GM23338 (cell line): Measurements from ENCODE around the gene AKAP13. TPM values are rescaled to one million over a fixed set of nuclear protein-coding genes. Genes with fewer than 3 reads are reported as not detected.

Source experiments
- ATAC-seq: fragments of 200-7000 bp; cut with Tn5 transposase; 3 replicates; pipeline ENCODE4 v1.9.1; 2020
- DNase-seq: peaks from one replicate; pipeline ENCODE4 v3.0.0-alpha.2; 2015; ENCODE audit warnings: low spot score
- H2AFZ ChIP-seq: fragments of 200-600 bp; sonication (generic); 2 replicates; pipeline ENCODE4 v1.8.0; 2016; ENCODE audit warnings: antibody characterized with exemption, mild to moderate bottlenecking, moderate library complexity
- H3F3A ChIP-seq: fragments of 200-600 bp; sonication (generic); replicated peaks from 2 replicates; pipeline ENCODE4 v1.8.0; 2017; ENCODE audit warnings: antibody characterized with exemption, mixed run types, low read depth
- H3K27ac ChIP-seq: fragments of 200-600 bp; sonication (generic); 2 replicates; pipeline ENCODE4 v1.6.1; 2016; ENCODE audit warnings: low read depth
- H3K27me3 ChIP-seq: fragments of 200-600 bp; sonication (generic); 2 replicates; pipeline ENCODE4 v1.8.0; 2016; ENCODE audit warnings: mild to moderate bottlenecking, mixed run types, moderate library complexity; ENCODE audit not compliant: insufficient read depth
- H3K36me3 ChIP-seq: fragments of 200-600 bp; sonication (generic); 2 replicates; pipeline ENCODE4 v1.8.0; 2016; ENCODE audit warnings: mild to moderate bottlenecking; ENCODE audit not compliant: insufficient read depth
- H3K4me1 ChIP-seq: fragments of 200-600 bp; sonication (generic); 2 replicates; pipeline ENCODE4 v1.8.0; 2016; ENCODE audit warnings: mild to moderate bottlenecking, moderate library complexity; ENCODE audit not compliant: insufficient read depth
- H3K4me2 ChIP-seq: fragments of 200-600 bp; sonication (generic); 2 replicates; pipeline ENCODE4 v1.7.1; 2017; ENCODE audit warnings: mixed run types
- H3K4me3 ChIP-seq: fragments of 200-600 bp; sonication (generic); 2 replicates; pipeline ENCODE4 v1.6.1; 2016; ENCODE audit warnings: mixed run types
- H3K79me2 ChIP-seq: fragments of 200-600 bp; sonication (generic); replicated peaks from 2 replicates; pipeline ENCODE4 v1.8.0; 2017; ENCODE audit warnings: mild to moderate bottlenecking; ENCODE audit not compliant: insufficient read depth
- H3K9me2 ChIP-seq: fragments of 200-600 bp; sonication (generic); 2 replicates; pipeline ENCODE4 v1.8.0; 2017; ENCODE audit not compliant: insufficient read depth
- H4K20me1 ChIP-seq: fragments of 200-600 bp; sonication (generic); replicated peaks from 2 replicates; pipeline ENCODE4 v1.8.0; 2017; ENCODE audit warnings: mild to moderate bottlenecking; ENCODE audit not compliant: insufficient read depth
- H3K27ac Mint-ChIP-seq: 2 replicates; pipeline ENCODE4 v1.8.0; 2020; ENCODE audit warnings: inconsistent platforms, mild to moderate bottlenecking, moderate library complexity, mixed read lengths
- H3K27me3 Mint-ChIP-seq: 3 replicates; pipeline ENCODE4 v1.8.0; 2022; ENCODE audit warnings: low read depth, mild to moderate bottlenecking, moderate library complexity, mixed read lengths, inconsistent platforms; ENCODE audit not compliant: insufficient read depth, poor library complexity
- H3K36me3 Mint-ChIP-seq: 3 replicates; pipeline ENCODE4 v1.8.0; 2021; ENCODE audit warnings: low read depth, mild to moderate bottlenecking, inconsistent platforms, moderate library complexity, mixed read lengths
- H3K4me1 Mint-ChIP-seq: 3 replicates; pipeline ENCODE4 v1.8.0; 2020; ENCODE audit warnings: mild to moderate bottlenecking, inconsistent platforms, mixed read lengths
- H3K4me3 Mint-ChIP-seq: 3 replicates; pipeline ENCODE4 v1.8.0; 2021; ENCODE audit warnings: moderate library complexity, mild to moderate bottlenecking, inconsistent platforms, mixed read lengths
- H3K9me3 Mint-ChIP-seq: 3 replicates; pipeline ENCODE4 v1.8.0; 2020; ENCODE audit warnings: moderate library complexity, mild to moderate bottlenecking, inconsistent platforms, mixed read lengths
- CREB1 ChIP-seq: fragments of 250-450 bp; sonication (Bioruptor Pico); IDR thresholded peaks from 2 replicates; pipeline ENCODE4 v1.5.0; 2020; ENCODE audit warnings: low read depth, mild to moderate bottlenecking, moderate library complexity
- EZH2 ChIP-seq: fragments of 200-600 bp; sonication (generic); IDR thresholded peaks from one replicate; pipeline ENCODE4 v1.8.0; 2017; ENCODE audit warnings: antibody characterized with exemption, mild to moderate bottlenecking, low read depth; ENCODE audit not compliant: unreplicated experiment
- EZH2phosphoT487 ChIP-seq: fragments of 200-600 bp; sonication (generic); IDR thresholded peaks from one replicate; pipeline ENCODE4 v1.8.1; 2018; ENCODE audit warnings: antibody characterized with exemption; ENCODE audit not compliant: unreplicated experiment
- NANOG ChIP-seq: IDR thresholded peaks from 2 replicates; pipeline ENCODE4 v1.6.1; 2016; ENCODE audit warnings: antibody characterized with exemption, borderline replicate concordance
- POLR2AphosphoS5 ChIP-seq: IDR thresholded peaks from 2 replicates; pipeline ENCODE4 v1.6.1; 2016; ENCODE audit warnings: antibody characterized with exemption, low read depth
- STAT1 ChIP-seq: IDR thresholded peaks from one replicate; pipeline ENCODE4 v1.6.1; 2016; ENCODE audit warnings: antibody characterized with exemption; ENCODE audit not compliant: unreplicated experiment
- ZNF114 ChIP-seq: fragments of 250-450 bp; sonication (Bioruptor Pico); IDR thresholded peaks from 2 replicates; pipeline ENCODE4 v1.5.0; 2020; ENCODE audit warnings: mild to moderate bottlenecking, moderate library complexity
- ZNF331 ChIP-seq: fragments of 250-450 bp; sonication (Bioruptor Pico); IDR thresholded peaks from 2 replicates; pipeline ENCODE4 v1.5.0; 2020; ENCODE audit warnings: low read depth, mild to moderate bottlenecking, moderate library complexity
- polyA plus RNA-seq: library from polyadenylated mRNA; unstranded; fragments of >200 nt; fragmentation: Nextera tagmentation; extraction: Ambion mirVana; gene quantifications from 2 replicates; pipeline ENCODE4 v1.2.1, GENCODE V29; 2016
- total RNA-seq: library from RNA; depleted of rRNA; stranded (reverse); fragments of >200 nt; shearing (Covaris generic); gene quantifications from 2 replicates; pipeline ENCODE4 v1.2.3, GENCODE V29; 2014
- TF ChIP-seq, protein P1 (sequence below): IDR thresholded peaks from one replicate; pipeline ENCODE4 v1.6.1; 2018; ENCODE audit warnings: antibody characterized with exemption; ENCODE audit not compliant: unreplicated experiment
- TF ChIP-seq, protein P2 (sequence below): IDR thresholded peaks from 2 replicates; pipeline ENCODE4 v1.6.1; 2016; ENCODE audit warnings: antibody characterized with exemption
- TF ChIP-seq, protein P3 (sequence below), 2 experiments: fragments of 200-600 bp in 1 of 2; sonication (generic) in 1 of 2; conservative IDR thresholded peaks; 2 replicates each; pipeline versions ENCODE4 v1.5.1 to v1.6.1; 2016 to 2017; ENCODE audit warnings: antibody characterized with exemption in 2 of 2, low read depth in 2 of 2, mild to moderate bottlenecking in 2 of 2, moderate library complexity in 1 of 2

The AKAP13 gene
- total and polyA plus RNA-seq, 2 experiments from 2014 or later: 46.2 to 60.7 TPM

DNA sequence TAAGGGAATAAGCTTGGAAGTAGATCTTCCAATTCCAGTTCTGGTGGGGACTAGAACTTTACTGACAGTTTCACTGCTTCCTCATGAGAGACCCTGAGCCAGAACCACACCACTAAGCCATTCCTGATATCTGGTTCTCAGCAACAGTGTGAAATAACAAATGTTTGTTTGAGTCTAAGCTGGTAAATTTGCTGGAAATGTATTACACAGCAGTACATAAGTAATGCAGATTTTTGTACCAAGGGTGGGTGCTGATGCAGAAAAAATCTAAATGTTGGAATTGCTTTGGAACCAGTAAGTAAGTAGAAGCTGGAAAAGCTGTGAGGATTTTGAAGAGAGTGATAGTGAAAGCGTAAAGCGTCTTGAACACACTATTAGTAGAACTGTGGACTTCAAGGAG, 14.4 kb upstream of the AKAP13 start:
- TF ChIP-seq CREB1 (CRISPR knock-in tag) (no peak), NANOG (no peak)
- no peaks in the 10 kb centered on the region; the same call in 2 of the 3 replicates for H3K4me1 Mint-ChIP-seq
- Histone ChIP-seq H3K79me2 (no peaks in the 10 kb centered on the region), H3K36me3 (no peaks in the 10 kb centered on the region), H3K9me2 (0 out of 2 replicates have a peak, but pooled peaks cover 6% of the 10 kb centered on the region), H3K27ac (no peak overlapping the region), H3K4me3 (no peak overlapping the region), H4K20me1 (no peaks in the 10 kb centered on the region; the same call in 1 of the 2 replicates), H3K4me2 (no peak overlapping the region), H2AFZ (no peak overlapping the region), H3K4me1 (no peaks in the 10 kb centered on the region), H3F3A (no peaks in the 10 kb centered on the region), H3K27me3 (no peaks in the 10 kb centered on the region)
- H3K4me3 Mint-ChIP-seq: no peak overlapping the region
- H3K27me3 Mint-ChIP-seq: peaks cover 10% of the 10 kb centered on the region
- ATAC-seq (no peak), DNase-seq (no peak)
- no peaks in the 10 kb centered on the region for H3K9me3 Mint-ChIP-seq
- H3K36me3 Mint-ChIP-seq: no peaks in the 10 kb centered on the region
- H3K27ac Mint-ChIP-seq: no peak overlapping the region

DNA sequence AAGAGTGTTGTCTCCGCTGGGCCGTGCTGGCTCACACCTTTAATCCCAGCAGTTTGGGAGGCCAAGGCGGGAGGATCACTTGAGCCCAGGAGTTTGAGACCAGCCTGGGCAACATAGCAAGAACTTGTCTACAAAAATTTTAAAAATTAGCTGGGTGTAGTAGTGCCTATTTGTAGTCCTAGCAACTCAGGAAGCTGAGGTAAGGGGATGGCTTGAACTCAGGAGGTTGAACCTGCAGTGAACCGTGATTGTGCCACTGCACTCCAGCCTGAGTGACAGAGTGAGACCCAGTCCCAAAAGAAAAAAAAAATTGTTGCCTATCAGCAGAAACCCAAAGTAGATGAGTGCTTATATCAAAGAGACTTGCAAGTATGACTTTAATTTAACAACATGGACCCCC, 12.7 kb upstream of the AKAP13 start:
- Mint-ChIP-seq H3K27me3 (peaks cover 10% of the 10 kb centered on the region), H3K4me3 (no peak overlapping the region), H3K9me3 (no peaks in the 10 kb centered on the region), H3K4me1 (no peaks in the 10 kb centered on the region; the same call in 2 of the 3 replicates), H3K27ac (no peak overlapping the region), H3K36me3 (no peaks in the 10 kb centered on the region)
- no peak overlapping the region for H3K4me3 ChIP-seq
- H3F3A ChIP-seq: no peaks in the 10 kb centered on the region
- H2AFZ ChIP-seq: no peak overlapping the region
- H3K79me2 ChIP-seq: no peaks in the 10 kb centered on the region
- H3K4me1 ChIP-seq: no peaks in the 10 kb centered on the region
- no peaks in the 10 kb centered on the region for H3K27me3 ChIP-seq
- 0 out of 2 replicates have a peak, but pooled peaks cover 6% of the 10 kb centered on the region for H3K9me2 ChIP-seq
- no peak for ATAC-seq
- H4K20me1 ChIP-seq: no peaks in the 10 kb centered on the region; the same call in 1 of the 2 replicates
- no peak for DNase-seq
- no peak overlapping the region for H3K27ac ChIP-seq
- no peak overlapping the region for H3K4me2 ChIP-seq
- H3K36me3 ChIP-seq: no peaks in the 10 kb centered on the region
- TF ChIP-seq EZH2phosphoT487 (no peak), EZH2 (no peak), ZNF114 (no peak), POLR2AphosphoS5 (no peak), CREB1 (CRISPR knock-in tag) (no peak), STAT1 (no peak), NANOG (no peak), ZNF331 (CRISPR knock-in tag) (no peak)
- TF ChIP-seq, protein P1, sequence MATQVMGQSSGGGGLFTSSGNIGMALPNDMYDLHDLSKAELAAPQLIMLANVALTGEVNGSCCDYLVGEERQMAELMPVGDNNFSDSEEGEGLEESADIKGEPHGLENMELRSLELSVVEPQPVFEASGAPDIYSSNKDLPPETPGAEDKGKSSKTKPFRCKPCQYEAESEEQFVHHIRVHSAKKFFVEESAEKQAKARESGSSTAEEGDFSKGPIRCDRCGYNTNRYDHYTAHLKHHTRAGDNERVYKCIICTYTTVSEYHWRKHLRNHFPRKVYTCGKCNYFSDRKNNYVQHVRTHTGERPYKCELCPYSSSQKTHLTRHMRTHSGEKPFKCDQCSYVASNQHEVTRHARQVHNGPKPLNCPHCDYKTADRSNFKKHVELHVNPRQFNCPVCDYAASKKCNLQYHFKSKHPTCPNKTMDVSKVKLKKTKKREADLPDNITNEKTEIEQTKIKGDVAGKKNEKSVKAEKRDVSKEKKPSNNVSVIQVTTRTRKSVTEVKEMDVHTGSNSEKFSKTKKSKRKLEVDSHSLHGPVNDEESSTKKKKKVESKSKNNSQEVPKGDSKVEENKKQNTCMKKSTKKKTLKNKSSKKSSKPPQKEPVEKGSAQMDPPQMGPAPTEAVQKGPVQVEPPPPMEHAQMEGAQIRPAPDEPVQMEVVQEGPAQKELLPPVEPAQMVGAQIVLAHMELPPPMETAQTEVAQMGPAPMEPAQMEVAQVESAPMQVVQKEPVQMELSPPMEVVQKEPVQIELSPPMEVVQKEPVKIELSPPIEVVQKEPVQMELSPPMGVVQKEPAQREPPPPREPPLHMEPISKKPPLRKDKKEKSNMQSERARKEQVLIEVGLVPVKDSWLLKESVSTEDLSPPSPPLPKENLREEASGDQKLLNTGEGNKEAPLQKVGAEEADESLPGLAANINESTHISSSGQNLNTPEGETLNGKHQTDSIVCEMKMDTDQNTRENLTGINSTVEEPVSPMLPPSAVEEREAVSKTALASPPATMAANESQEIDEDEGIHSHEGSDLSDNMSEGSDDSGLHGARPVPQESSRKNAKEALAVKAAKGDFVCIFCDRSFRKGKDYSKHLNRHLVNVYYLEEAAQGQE: no peak
- TF ChIP-seq, protein P2, sequence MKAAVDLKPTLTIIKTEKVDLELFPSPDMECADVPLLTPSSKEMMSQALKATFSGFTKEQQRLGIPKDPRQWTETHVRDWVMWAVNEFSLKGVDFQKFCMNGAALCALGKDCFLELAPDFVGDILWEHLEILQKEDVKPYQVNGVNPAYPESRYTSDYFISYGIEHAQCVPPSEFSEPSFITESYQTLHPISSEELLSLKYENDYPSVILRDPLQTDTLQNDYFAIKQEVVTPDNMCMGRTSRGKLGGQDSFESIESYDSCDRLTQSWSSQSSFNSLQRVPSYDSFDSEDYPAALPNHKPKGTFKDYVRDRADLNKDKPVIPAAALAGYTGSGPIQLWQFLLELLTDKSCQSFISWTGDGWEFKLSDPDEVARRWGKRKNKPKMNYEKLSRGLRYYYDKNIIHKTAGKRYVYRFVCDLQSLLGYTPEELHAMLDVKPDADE: no peak
- TF ChIP-seq, protein P3, sequence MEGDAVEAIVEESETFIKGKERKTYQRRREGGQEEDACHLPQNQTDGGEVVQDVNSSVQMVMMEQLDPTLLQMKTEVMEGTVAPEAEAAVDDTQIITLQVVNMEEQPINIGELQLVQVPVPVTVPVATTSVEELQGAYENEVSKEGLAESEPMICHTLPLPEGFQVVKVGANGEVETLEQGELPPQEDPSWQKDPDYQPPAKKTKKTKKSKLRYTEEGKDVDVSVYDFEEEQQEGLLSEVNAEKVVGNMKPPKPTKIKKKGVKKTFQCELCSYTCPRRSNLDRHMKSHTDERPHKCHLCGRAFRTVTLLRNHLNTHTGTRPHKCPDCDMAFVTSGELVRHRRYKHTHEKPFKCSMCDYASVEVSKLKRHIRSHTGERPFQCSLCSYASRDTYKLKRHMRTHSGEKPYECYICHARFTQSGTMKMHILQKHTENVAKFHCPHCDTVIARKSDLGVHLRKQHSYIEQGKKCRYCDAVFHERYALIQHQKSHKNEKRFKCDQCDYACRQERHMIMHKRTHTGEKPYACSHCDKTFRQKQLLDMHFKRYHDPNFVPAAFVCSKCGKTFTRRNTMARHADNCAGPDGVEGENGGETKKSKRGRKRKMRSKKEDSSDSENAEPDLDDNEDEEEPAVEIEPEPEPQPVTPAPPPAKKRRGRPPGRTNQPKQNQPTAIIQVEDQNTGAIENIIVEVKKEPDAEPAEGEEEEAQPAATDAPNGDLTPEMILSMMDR (conservative IDR thresholded peaks at IDR 0.05; ENCODE audit: low read depth in 2 of 2): no peak
